Stimulated activated CD8-positive, alpha-beta memory T cell treated with anti-CD3 and anti-CD28 coated beads, Interleukin-15, amount 100 ng/mL, for 4 hours (primary cell): ENCODE results near the gene UNCX.
"Not testable (repeated sequence)": the region's sequence is repeated elsewhere in the genome, so short reads cannot be mapped to it uniquely, and the experiment has no call there.

Experiments used
- DNase-seq, 2 donors: peaks; one replicate each; pipeline ENCODE4 v3.0.0-alpha.2; 2020; ENCODE audit warnings: low read depth in 2 of 2

UNCX gene

DNA sequence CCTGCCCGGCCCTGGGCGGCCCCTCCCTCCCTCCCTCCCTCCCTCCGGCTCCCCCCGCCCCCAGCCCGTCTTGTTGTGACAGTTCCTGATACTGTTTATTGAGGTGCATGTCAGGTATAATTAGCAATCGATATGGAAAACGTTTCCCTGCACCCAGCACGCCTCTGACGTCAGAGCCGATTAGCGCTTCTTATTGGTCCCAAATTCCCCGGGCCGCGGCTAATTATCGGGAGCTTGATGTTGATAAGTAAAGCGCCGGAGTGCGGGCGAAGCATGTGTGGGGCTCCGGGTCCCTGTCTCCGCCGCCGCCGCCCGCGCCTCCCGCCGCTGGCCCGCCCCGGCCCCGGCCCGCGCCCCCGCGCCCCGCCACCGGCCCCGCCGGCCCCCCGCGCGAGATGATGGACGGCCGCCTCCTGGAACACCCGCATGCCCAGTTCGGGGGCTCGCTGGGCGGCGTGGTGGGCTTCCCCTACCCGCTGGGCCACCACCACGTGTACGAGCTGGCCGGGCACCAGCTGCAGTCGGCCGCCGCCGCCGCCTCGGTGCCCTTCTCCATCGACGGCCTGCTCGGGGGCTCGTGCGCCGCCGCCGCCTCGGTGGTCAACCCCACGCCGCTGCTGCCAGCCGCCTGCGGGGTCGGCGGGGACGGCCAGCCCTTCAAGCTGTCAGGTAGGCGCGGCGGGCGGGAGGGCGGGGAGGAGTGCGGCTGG lies at the start of gene UNCX:
Gene UNCX (plus strand): TSS at position 250 of the 710 bp plus-strand sequence. CDS start 146 bp downstream, at position 396.
- no peak for DNase-seq

DNA sequence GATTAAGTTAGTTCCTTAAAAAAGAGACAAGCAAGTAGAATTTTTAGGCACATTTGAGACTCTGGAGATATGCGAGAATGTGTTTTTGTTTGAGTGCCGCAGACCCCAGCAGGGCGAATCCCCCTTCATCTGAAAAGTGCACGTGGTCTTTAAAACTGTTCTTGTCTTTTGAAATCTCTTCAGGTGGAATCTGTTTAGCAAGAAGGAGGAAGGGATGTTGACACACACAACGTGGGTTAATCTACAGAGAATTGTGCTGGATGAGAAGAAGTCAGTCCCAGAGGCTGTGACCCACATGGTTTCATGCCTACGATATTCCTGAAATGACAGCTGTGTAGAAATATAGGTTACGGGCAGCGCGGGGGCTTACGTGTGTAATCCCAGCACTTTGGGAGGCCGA lies 45.5 kb upstream of the UNCX start:
- no peak for DNase-seq

DNA sequence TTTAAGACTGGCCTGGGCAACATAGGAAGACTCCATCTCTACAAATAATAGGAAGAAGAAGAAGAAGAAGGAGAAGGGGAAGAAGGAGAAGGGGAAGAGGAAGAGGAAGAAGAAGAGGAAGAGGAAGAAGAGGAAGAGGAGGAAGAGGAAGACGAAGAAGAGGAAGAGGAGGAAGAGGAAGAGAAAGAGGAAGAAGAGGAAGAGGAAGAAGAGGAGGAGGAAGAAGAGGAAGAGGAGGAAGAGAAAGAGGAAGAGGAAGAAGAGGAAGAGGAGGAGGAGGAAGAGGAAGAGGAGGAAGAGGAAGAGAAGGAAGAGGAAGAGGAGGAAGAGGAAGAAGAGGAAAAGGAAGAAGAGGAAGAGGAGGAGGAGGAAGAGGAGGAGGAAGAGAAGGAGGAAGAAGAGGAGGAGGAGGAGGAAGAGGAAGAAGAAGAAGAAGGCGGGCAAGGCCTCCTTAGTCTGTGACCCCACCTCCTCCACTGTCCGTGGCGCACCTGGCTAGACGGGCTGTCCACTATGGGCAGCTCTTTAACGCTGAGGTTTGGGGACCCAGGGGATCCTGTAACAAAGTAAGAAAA lies 43.9 kb upstream of the UNCX start:
- no peak for DNase-seq

- no peak for DNase-seq
Measured at GRCh38 chr7:1189986-1190772, 42.5 kb upstream of the UNCX start.

- DNase-seq = no peak
Measured at GRCh38 chr7:1192171-1192676, 40.4 kb upstream of the UNCX start.

GRCh38 chr7:1193593-1194424 lies 38.9 kb upstream of the UNCX start:
- DNase-seq = no peak

DNA sequence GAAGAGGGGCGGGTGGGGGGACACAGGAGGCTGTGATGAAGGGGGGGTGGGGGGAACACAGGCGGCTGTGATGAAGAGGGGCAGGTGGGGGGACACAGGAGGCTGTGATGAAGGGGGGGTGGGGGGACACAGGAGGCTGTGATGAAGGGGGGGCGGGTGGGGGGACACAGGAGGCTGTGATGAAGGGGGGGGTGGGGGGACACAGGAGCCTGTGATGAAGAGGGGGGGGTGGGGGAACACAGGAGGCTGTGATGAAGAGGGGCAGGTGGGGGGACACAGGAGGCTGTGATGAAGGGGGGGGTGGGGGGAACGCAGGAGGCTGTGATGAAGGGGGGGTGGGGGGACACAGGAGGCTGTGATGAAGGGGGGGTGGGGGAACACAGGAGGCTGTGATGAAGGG lies 36.2 kb upstream of the UNCX start:
- DNase-seq = not testable (repeated sequence)

DNA sequence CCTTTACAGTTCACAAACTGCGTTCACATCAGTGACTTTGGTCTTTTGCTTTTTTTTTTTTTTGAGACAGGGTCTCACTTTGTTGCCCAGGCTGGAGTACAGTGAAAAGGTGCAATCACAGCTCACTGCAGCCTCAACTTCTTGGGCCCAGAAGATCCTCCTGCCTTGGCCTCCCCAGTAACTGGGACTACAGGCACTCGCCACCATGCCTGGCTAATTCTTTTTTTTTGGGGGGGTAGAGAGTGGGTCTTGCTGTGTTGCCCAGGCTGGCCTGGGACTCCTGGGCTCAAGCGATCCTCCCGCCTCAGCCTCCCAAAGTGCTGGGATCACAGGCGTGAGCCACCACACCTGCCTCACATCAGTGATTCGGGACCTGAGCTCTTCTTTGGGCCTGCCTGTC lies 35.7 kb upstream of the UNCX start:
- no peak for DNase-seq

- no peak for DNase-seq
Measured at GRCh38 chr7:1197997-1198625, 34.6 kb upstream of the UNCX start.

DNA sequence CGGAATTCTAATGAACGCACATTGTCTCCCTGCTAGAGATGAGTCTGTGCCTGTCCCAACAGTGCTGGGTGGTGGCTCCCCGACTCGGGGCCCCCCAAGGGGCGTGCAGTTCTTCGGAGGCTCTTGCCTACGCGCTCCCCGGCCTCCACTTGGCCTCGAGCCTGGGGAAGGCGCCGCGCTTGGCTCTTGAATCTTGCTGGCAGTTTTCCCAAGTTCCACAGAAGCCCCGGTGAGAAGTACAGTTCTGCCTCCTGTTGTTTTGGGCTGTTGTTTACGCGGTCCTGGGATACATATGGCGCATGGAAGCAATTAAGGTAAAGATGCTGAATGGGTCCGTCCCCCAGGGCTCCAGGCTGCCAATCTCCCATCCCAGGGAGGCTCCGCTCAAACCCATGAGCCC lies 32.6 kb upstream of the UNCX start:
- DNase-seq = no peak

GRCh38 chr7:1201916-1202315 lies 30.8 kb upstream of the UNCX start:
- no peak for DNase-seq

- DNase-seq = not testable (repeated sequence)
Measured at GRCh38 chr7:1202914-1203313, 29.8 kb upstream of the UNCX start.

DNA sequence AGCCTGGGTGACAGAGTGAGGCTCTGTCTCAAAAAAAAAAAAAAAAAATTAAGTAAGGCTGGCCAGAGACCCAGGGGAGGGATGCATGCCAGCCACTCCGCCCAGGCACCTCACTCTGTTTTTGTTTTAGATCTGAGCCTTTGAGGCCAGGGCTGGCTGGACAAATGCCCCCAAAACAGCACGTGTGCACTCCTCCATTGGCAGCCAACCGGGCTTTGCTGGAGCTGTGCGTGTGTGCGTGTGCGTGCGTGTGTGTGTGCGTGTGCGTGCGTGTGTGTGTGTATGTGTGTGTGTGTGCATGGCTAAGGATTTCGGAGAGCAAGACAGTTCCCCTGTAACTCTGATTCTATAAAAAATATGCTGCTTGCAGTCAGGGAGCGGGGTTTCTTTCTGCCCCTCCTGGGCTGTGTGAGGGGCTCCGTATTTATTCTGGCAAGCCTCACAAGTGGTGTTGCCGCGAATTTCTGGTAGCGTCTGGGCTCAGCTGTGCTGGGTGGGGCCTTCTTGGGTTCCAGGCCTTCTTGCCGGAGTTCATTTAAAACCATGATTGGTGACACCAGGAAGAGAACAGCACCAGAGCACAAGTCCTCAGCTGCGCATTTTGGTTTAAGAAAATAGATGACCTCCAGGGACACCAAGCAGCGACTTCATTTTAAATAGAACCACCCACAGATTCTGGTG lies 28.1 kb upstream of the UNCX start:
- no peak for DNase-seq

DNA sequence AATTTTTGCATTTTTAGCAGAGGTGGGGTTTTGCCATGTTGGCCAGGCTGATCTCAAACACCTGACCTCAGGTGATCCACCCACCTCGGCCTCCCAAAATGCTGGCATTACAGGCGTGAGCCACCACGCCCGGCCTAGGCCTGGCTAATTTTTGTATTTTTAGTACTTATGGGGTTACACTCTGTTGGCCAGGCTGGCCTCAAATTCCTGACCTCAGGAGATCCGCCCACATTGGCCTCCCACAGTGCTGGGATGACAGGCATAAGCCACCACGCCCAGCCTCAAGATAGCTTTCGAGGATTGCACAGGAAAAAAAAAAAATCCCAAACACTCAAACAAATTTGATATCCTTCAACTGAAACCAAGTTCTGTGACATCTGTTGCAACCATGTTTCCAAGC lies 26.9 kb upstream of the UNCX start:
- DNase-seq = not testable (repeated sequence)

GRCh38 chr7:1209097-1209496 lies 23.6 kb upstream of the UNCX start:
- no peak for DNase-seq

- DNase-seq = no peak
Measured at GRCh38 chr7:1210321-1210978, 22.2 kb upstream of the UNCX start.

GRCh38 chr7:1210979-1211608 lies 21.6 kb upstream of the UNCX start:
- DNase-seq = no peak

- DNase-seq = no peak
Measured at GRCh38 chr7:1211611-1212010, 21.1 kb upstream of the UNCX start.

DNA sequence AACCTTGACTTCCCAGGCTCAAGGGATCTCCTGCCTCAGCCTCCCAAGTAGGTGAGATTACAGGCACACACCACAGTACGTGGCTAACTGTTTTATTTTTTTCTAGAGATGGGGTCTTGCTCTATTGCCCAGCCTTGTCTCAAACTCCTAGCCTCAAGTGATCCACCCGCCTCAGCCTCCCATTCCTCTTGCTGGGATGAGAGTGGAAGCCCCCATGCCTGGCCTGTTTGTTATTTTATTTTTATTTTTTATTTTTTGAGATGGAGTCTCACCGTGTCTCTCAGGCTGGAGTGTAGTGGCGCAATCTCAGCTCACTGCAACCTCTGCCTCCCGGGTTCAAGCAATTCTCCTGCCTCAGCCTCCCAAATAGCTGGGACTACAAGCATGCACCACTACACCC lies 20.6 kb upstream of the UNCX start:
- DNase-seq = not testable (repeated sequence)

GRCh38 chr7:1214516-1214915 lies 18.2 kb upstream of the UNCX start:
- no peak for DNase-seq
